Measurements from ENCODE around the gene CEP55.
"Not testable (repeated sequence)": the region's sequence is repeated elsewhere in the genome, so short reads cannot be mapped to it uniquely, and the experiment has no call there.

Gene CEP55

GRCh38 chr10:93496322-93497041, at the start of gene CEP55:
CEP55 (plus strand) TSS chr10:93496612; CDS start chr10:93500052, 3,440 bp downstream.
- DNase-seq (ENCODE audit: extremely low read depth in 1 of 2, low read depth in 1 of 2), result peak; percentile 72 to 93

DNA sequence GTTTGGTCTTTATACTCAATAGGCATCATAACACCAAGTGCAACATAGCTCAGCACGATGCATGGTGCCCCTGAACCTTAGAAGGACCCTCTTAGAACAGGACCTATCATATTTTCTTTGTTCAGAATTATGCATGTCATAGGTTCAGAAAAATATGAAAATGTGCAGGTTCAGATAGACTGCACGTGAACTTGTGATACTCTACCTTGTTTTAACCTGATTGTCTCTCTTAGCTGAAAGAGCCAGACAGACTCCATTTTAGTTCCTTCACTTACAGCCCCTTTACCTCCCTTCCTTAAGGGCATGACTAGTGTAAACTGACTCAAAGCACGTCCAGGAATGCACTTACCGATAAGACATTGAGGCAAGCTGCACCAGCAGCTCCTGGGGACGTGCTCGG, 49.4 kb upstream of the CEP55 start:
- DNase-seq (ENCODE audit: extremely low read depth in 1 of 2, low read depth in 1 of 2), result no peak

DNA sequence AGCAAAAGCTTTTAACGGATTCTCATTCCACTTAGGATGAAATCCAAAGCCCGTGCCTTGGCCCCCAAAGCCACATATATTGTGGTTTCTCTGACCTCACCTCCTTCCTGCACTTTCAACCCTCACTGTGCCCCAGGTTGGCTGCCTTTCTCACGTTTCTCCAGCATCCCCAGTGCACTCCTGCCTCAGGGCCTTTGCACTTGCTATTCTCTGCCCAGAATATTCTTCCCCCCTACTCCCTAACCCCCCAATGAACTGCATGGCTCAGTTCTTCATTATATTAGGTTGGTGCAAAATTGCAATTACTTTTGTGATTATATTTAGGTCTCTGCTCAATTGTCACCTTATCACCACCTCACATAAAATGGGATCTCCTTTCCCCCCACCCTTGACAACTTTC, 48.4 kb upstream of the CEP55 start:
- DNase-seq (ENCODE audit: extremely low read depth in 1 of 2, low read depth in 1 of 2), result no peak

GRCh38 chr10:93451244-93451947, 45.0 kb upstream of the CEP55 start:
- no peak for DNase-seq (ENCODE audit: extremely low read depth in 1 of 2, low read depth in 1 of 2)

DNA sequence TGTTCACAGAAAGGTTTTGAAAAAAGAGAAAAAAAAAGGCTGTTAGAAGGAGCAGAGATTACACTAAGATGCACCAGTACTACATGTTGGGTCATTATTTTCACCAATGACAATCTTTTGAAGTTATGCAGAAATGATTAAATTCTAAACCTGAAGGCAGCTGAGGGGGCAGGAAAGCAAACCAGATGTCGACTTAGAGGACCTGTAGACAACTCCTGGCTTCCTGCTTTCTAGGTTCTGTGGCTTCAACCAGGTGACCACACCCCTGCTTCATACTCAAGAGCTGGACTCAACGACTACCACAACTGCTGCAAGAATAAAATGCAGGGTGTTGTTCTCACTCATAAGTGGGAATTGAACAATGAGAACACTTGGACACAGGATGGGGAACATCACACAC, 44.3 kb upstream of the CEP55 start:
- no peak for DNase-seq (ENCODE audit: extremely low read depth in 1 of 2, low read depth in 1 of 2)

GRCh38 chr10:93454146-93454545, 42.3 kb upstream of the CEP55 start:
- no peak for DNase-seq (ENCODE audit: extremely low read depth in 1 of 2, low read depth in 1 of 2)

GRCh38 chr10:93454736-93455135, 41.7 kb upstream of the CEP55 start:
- DNase-seq (ENCODE audit: extremely low read depth in 1 of 2, low read depth in 1 of 2), result no peak

- DNase-seq (ENCODE audit: extremely low read depth in 1 of 2, low read depth in 1 of 2), result no peak
These were observed 39.9 kb upstream of the CEP55 start for GRCh38 chr10:93456480-93456879.

GRCh38 chr10:93457511-93457910, 38.9 kb upstream of the CEP55 start:
- no peak for DNase-seq (ENCODE audit: extremely low read depth in 1 of 2, low read depth in 1 of 2)

DNA sequence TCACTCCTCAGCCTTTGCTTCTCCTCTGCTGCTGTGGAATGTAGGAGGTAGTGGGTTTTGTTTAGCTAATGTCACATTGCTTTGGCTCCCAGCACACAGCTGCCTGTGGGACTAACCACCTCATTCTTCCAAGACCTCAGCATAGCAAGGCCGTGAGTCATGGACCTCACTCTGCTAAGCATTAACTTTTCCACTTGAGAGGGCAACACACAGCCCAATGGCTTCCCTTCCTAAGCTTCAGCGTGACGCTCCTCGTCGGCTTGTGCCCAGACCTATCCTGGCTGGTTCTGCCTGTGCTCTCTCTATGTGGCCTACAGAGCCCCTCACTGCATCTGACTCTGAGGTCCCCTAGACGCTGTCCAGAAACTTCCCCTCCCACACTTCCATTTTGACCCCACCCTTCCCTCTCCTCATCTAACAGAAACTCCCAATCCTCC, 37.6 kb upstream of the CEP55 start:
- no peak for DNase-seq (ENCODE audit: extremely low read depth in 1 of 2, low read depth in 1 of 2)

GRCh38 chr10:93459466-93459865, 36.9 kb upstream of the CEP55 start:
- DNase-seq (ENCODE audit: extremely low read depth in 1 of 2, low read depth in 1 of 2), result no peak

GRCh38 chr10:93461109-93461806, 35.2 kb upstream of the CEP55 start:
- DNase-seq (ENCODE audit: extremely low read depth in 1 of 2, low read depth in 1 of 2), result no peak

DNA sequence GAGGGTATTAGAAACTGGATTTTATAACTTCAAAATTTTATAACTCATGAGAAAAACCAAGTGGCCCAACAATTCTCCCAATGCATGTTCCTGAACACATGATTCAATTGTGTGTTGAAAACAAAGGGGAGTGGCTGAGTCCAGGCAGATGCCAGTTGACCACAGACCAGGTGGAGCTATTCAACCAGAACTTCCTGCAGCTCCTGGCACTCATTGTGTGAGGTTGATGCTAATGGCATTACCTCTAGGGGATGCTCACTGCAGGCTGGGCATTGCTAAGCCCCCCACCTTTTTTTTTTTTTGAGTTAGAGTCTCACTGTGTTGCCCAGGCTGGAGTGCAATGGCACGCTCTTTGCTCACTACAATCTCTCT, 34.6 kb upstream of the CEP55 start:
- DNase-seq (ENCODE audit: extremely low read depth in 1 of 2, low read depth in 1 of 2), result no peak

DNA sequence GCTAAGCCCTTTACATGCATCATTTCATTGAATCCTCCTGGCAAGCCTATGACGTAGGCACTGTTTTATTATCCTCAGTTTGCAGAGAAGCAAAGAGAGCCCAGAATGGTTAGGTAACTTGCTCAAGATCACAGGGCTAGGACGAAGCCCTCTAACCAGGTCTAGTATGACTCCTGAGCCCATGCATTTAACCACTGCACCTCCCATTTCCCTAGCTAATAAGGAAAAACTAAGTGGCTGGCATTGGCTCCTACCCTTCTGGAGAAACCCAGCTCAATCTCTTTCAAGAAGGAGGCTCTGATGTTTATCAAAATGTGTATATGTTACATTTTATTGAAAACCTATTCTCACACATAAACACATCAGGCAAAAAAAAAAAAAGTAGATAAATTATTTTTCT, 34.0 kb upstream of the CEP55 start:
- no peak for DNase-seq (ENCODE audit: extremely low read depth in 1 of 2, low read depth in 1 of 2)

- DNase-seq (ENCODE audit: extremely low read depth in 1 of 2, low read depth in 1 of 2), result no peak
These were observed 33.5 kb upstream of the CEP55 start for GRCh38 chr10:93462881-93463280.

- no peak for DNase-seq (ENCODE audit: extremely low read depth in 1 of 2, low read depth in 1 of 2)
These were observed 32.5 kb upstream of the CEP55 start for GRCh38 chr10:93463723-93464476.

DNA sequence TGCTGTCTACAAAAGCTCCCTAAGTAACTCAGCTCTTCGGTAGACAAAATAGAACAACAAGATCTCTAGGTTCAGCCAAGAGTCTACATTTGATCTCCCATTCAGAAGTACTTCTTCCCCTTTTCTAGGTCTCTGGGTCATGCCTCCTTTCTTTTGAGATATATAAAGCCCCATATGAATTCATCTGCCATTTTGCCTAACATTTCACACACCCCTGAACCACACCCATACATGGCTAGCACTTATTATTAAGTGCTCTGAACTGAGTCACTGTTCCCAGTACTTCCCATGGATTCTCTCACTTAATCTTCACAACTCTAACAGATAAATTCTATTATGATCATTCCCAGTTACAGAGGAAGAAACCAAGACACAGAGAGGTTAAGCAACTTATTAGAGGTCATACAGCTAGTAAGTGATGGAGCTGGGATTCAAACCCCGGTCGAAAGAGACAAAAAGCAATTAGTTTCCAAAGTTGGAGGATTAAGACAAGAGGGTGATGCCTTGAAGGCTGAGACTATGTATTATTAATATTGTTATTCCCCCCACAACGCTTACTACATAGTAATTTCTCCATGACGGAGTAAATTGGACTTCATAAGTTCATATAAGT, 31.5 kb upstream of the CEP55 start:
- DNase-seq (ENCODE audit: extremely low read depth in 1 of 2, low read depth in 1 of 2), result no peak

DNA sequence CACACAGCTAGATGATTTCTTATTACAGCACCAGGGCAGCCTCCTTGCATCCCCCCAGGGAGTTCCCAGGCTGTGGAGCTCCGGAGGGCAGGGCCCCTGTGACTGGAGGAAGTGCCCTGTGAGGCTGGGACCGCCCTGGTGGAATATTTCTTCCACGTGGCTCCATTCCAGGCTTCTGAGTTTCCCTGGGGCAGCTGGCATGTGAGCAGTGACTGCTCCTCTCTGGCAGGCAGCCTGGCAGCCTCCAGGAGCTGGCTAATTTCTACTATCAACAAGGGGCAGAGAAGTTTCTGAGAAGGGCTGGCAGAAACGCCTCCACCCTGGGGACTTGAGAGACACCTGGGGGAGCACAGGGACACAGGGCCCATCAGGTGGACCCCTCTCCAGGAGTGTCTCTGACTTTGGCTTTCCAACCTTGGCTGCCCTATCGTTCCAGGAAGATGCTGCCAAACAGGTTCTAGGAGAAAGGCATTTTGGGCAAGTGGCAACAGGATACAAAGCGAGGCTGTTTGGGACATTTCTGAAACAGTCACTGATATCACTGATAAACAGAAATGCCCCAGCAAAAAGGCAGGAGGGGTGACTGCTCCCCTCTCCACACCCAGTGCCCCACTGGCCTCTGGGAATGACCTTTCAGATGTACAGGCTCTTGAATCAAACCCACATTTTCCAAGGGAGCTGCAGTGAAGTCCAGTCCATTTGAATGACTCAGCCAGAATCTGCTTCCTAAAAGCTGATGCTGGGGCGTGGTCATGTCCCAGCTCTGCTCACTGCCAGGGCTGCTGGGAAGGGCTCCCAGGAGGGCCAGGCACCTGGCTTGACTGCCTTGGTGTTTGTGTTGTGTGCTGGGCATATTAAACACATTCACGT, 30.4 kb upstream of the CEP55 start:
- DNase-seq (ENCODE audit: extremely low read depth in 1 of 2, low read depth in 1 of 2), result no peak

DNA sequence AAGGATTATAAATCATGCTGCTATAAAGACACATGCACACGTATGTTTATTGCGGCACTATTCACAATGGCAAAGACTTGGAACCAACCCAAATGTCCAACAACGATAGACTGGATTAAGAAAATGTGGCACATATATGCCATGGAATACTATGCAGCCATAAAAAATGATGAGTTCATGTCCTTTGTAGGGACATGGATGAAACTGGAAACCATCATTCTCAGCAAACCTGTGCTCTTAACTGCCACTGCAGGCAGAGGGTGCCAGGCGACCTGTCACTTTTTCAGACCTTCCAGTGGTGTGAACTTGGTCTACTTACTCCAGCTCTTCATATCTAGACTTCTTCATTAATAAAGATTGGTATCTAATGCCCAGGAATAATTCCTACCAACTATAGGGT, 28.8 kb upstream of the CEP55 start:
- not testable (repeated sequence) for DNase-seq (ENCODE audit: extremely low read depth in 1 of 2, low read depth in 1 of 2)

All from activated CD8-positive, alpha-beta memory T cell treated with anti-CD3 and anti-CD28 coated beads for 1 hour (primary cell).